OCI-LY7 (cell line): Measurements from ENCODE around the gene IMP4. TPM values are rescaled to one million over a fixed set of nuclear protein-coding genes. Genes with fewer than 3 reads are reported as not detected.

Experiments
- BruUV-seq: library from RNA; stranded (reverse); fragments of 400-500 nt; replicated peaks from 2 replicates; lab custom pipeline; 2021; lab: Mats Ljungman, UMichigan
- CTCF ChIA-PET: fragments of 300-600 bp; sonication (Branson Sonifier 250); formaldehyde crosslinking; loops from one replicate; lab custom pipeline; 2022; ENCODE audit warnings: antibody characterized with exemption; ENCODE audit not compliant: unreplicated experiment; lab: Charles Lee
- POLR2A ChIA-PET: fragments of 300-600 bp; sonication (Branson Sonifier 250); formaldehyde crosslinking; loops from one replicate; lab custom pipeline; 2022; ENCODE audit warnings: antibody characterized with exemption; lab: Charles Lee
- DNase-seq: peaks from one replicate; pipeline ENCODE4 v3.0.0-alpha.2; 2015; ENCODE audit warnings: low spot score
- H2AFZ ChIP-seq: fragments of 200-600 bp; sonication (generic), shearing (Covaris generic); 2 replicates; pipeline ENCODE4 v1.6.1; 2014; ENCODE audit warnings: mild to moderate bottlenecking, antibody characterized with exemption, low read length, moderate library complexity
- H3K27ac ChIP-seq: fragments of 200-600 bp; sonication (generic); 2 replicates; pipeline ENCODE4 v1.5.1; 2014; ENCODE audit warnings: mixed run types, low read depth, mild to moderate bottlenecking, moderate library complexity, low read length, inconsistent platforms; ENCODE audit not compliant: poor library complexity, severe bottlenecking
- H3K36me3 ChIP-seq: fragments of 200-600 bp; sonication (generic); 2 replicates; pipeline ENCODE4 v1.6.1; 2014; ENCODE audit warnings: mild to moderate bottlenecking, antibody characterized with exemption, low read length, moderate library complexity, mixed read lengths; ENCODE audit not compliant: insufficient read depth
- H3K4me1 ChIP-seq: fragments of 200-600 bp; sonication (generic); 2 replicates; pipeline ENCODE4 v1.5.1; 2014; ENCODE audit warnings: mild to moderate bottlenecking, low read length; ENCODE audit not compliant: insufficient read depth, poor library complexity, severe bottlenecking
- H3K4me2 ChIP-seq: fragments of 200-600 bp; sonication (generic); 2 replicates; pipeline ENCODE4 v1.6.1; 2014; ENCODE audit warnings: mild to moderate bottlenecking, low read length
- H3K4me3 ChIP-seq: fragments of 200-600 bp; sonication (generic); 2 replicates; pipeline ENCODE4 v1.5.1; 2014; ENCODE audit warnings: mild to moderate bottlenecking, low read depth, low read length; ENCODE audit not compliant: poor library complexity, severe bottlenecking
- H3K79me2 ChIP-seq: fragments of 200-600 bp; sonication (generic); 2 replicates; pipeline ENCODE4 v1.6.1; 2016; ENCODE audit warnings: low read depth, mild to moderate bottlenecking, low read length, moderate library complexity, mixed read lengths; ENCODE audit not compliant: insufficient read depth
- H3K9me2 ChIP-seq: fragments of 200-600 bp; sonication (generic); 2 replicates; pipeline ENCODE4 v1.6.1; 2016; ENCODE audit warnings: mild to moderate bottlenecking, low read length, mixed read lengths; ENCODE audit not compliant: insufficient read depth
- H3K9me3 ChIP-seq: fragments of 200-600 bp; sonication (generic); 2 replicates; pipeline ENCODE4 v1.6.1; 2014; ENCODE audit warnings: mild to moderate bottlenecking, mixed run types, low read length, mixed read lengths
- H4K20me1 ChIP-seq: fragments of 200-600 bp; sonication (generic); 2 replicates; pipeline ENCODE4 v1.6.1; 2014; ENCODE audit warnings: mild to moderate bottlenecking, antibody characterized with exemption, low read length, moderate library complexity, mixed read lengths; ENCODE audit not compliant: insufficient read depth
- EZH2phosphoT487 ChIP-seq: fragments of 200-600 bp; sonication (generic); IDR thresholded peaks from 2 replicates; pipeline ENCODE4 v1.6.1; 2018; ENCODE audit warnings: low read depth, borderline replicate concordance, mild to moderate bottlenecking, mixed run types, antibody characterized with exemption, low read length, moderate library complexity, mixed read lengths
- intact Hi-C: fragments of 100-400 bp; cut with micrococcal nuclease; formaldehyde crosslinking; loops from one replicate; pipeline ENCODE4 v1.10.0; 2022; ENCODE audit not compliant: unreplicated experiment
- total RNA-seq, 2 experiments: library from RNA; depleted of rRNA in 1 of 2; stranded (reverse); fragments of >200 nt in 1 of 2; shearing (Covaris generic) in 1 of 2; gene quantifications; 2 replicates each; pipeline ENCODE4 v1.2.3, GENCODE V29; 2014 to 2022
- TF ChIP-seq, protein P1 (sequence below): fragments of 200-600 bp; sonication (generic); conservative IDR thresholded peaks from 2 replicates; pipeline ENCODE4 v1.5.1; 2014; ENCODE audit warnings: mild to moderate bottlenecking, antibody characterized with exemption, low read length, moderate library complexity, mixed read lengths

The IMP4 gene
- total RNA-seq, 2 experiments from 2014 or later = 266 to 314 TPM

DNA sequence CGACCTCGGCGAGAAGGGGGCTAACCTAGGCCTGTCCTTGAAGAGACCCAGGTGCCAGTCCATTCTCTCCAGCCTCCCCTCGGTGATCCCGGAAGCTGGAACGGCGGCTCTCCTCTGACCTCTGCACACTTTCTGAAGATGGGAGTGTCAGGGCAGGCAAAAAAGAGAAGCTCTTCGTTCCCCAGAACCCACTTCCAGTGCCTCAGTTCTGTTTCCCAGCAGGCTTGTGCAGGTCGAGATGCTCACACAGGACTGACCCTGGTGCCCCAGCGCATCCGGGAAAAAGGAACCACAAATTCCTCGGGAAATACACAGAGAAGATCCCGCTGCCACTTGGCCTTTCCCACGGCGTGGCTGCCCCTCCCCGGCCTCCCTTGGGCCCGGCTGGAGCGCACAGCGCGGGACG lies 12.5 kb downstream of the IMP4 start:
- H3K9me2 ChIP-seq = no peaks in the 10 kb centered on the region
- no TSS peak for BruUV-seq
- no peaks in the 10 kb centered on the region for H3K9me3 ChIP-seq
- peak overlapping the region; percentile 26; the same call in 1 of the 2 replicates for H2AFZ ChIP-seq
- peak overlapping the region; percentile 93 for H3K4me2 ChIP-seq
- ChIA-PET CTCF (interaction anchor here (1.4 kb wide), 1 partner anchor 18 kb away, joined by 4 read pairs; no protein-coding TSS in a partner anchor), POLR2A (interaction anchor here (1.0 to 15.9 kb wide), 5 partner anchors 9 to 31 kb away, joined by 3 to 251 read pairs (median 93); partner anchors contain the start of gene IMP4)
- H4K20me1 ChIP-seq = no peaks in the 10 kb centered on the region
- H3K36me3 ChIP-seq = peaks cover 16% of the 10 kb centered on the region; the same call in 1 of the 2 replicates
- intact Hi-C loops = loop anchor here (1.0 to 10.0 kb wide), 2 partner anchors 15 to 1230 kb away; no protein-coding TSS in a partner anchor
- H3K27ac ChIP-seq = peak overlapping the region; percentile 97
- H3K79me2 ChIP-seq = peaks cover 12% of the 10 kb centered on the region; the same call in 1 of the 2 replicates
- DNase-seq = peak; percentile 46
- peaks cover 57% of the 10 kb centered on the region for H3K4me1 ChIP-seq
- peak overlapping the region; percentile 75 for H3K4me3 ChIP-seq
- TF ChIP-seq, protein P1, sequence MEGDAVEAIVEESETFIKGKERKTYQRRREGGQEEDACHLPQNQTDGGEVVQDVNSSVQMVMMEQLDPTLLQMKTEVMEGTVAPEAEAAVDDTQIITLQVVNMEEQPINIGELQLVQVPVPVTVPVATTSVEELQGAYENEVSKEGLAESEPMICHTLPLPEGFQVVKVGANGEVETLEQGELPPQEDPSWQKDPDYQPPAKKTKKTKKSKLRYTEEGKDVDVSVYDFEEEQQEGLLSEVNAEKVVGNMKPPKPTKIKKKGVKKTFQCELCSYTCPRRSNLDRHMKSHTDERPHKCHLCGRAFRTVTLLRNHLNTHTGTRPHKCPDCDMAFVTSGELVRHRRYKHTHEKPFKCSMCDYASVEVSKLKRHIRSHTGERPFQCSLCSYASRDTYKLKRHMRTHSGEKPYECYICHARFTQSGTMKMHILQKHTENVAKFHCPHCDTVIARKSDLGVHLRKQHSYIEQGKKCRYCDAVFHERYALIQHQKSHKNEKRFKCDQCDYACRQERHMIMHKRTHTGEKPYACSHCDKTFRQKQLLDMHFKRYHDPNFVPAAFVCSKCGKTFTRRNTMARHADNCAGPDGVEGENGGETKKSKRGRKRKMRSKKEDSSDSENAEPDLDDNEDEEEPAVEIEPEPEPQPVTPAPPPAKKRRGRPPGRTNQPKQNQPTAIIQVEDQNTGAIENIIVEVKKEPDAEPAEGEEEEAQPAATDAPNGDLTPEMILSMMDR = no peak

DNA sequence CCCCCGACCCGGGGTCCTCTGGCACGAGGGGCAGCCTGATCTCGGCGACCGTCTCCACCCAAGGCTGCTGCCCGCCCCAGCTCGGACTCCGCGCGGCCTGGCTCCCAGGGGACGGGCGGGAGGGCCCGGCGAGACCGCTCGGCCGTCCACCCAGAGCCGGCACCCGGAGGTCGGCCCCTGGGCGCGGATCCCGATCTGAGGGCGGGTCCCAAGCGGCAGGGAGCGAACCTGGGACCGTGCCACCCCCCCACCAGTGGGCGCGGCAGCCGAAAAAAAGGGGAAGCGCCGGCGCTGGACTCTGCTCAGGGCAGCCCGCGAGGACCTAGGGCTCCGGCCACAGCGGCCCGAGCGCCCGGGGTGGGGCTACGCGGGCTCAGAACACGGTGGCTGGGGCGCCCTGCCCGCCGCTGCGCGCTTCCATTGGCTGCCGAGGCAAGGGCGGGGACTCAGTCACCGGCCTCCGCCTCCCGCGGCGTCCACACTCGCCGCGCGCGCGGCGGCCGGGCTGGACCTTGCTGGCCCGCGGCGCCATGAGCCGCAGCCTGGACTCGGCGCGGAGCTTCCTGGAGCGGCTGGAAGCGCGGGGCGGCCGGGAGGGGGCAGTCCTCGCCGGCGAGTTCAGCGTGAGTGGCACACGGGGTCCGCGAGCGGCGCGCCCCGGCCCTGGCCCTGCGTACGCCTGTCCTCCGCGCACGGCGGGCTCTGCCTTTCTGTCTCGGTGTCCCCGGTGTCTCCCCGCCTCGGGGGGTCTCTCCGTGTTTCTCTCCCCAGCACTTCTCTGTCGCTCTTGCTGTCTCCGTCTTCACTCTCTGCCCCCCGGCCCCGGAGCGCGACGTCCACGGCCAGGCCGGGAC lies 13.1 kb downstream of the IMP4 start, which contains the start of gene PTPN18:
PTPN18 (plus strand) TSS at position 479 of the 854 bp plus-strand sequence; CDS start at position 531, 52 bp downstream.
- H3K4me3 ChIP-seq = peak within 1 kb of the TSS; percentile 75
- ChIA-PET POLR2A (interaction anchor here (1.0 to 15.9 kb wide), 5 partner anchors 9 to 30 kb away, joined by 3 to 251 read pairs (median 93); partner anchors contain the start of gene IMP4), CTCF (interaction anchor here (0.7 to 1.4 kb wide), 4 partner anchors 9 to 21 kb away, joined by 3 to 4 read pairs (median 4); no protein-coding TSS in a partner anchor)
- H2AFZ ChIP-seq = peak within 1 kb of the TSS; percentile 26
- peaks cover 7% of the 10 kb centered on the region; the same call in 1 of the 2 replicates for H3K79me2 ChIP-seq
- no peaks in the 10 kb centered on the region for H3K9me2 ChIP-seq
- H3K9me3 ChIP-seq = no peaks in the 10 kb centered on the region
- no peaks in the 10 kb centered on the region for H4K20me1 ChIP-seq
- peak within 1 kb of the TSS; percentile 97 for H3K27ac ChIP-seq
- H3K36me3 ChIP-seq = peaks cover 11% of the 10 kb centered on the region; the same call in 1 of the 2 replicates
- H3K4me2 ChIP-seq = peak within 1 kb of the TSS; percentile 93
- peaks cover 50% of the 10 kb centered on the region for H3K4me1 ChIP-seq
- TF ChIP-seq EZH2phosphoT487 = no peak
- TF ChIP-seq, protein P1 = peak; percentile 54
- BruUV-seq = no TSS peak
- intact Hi-C loops = loop anchor here (1.0 to 10.0 kb wide), 2 partner anchors 14 to 1229 kb away; no protein-coding TSS in a partner anchor
- peak; percentile 68 for DNase-seq
